Endothelial cell of umbilical vein (primary cell): Measurements from ENCODE around the gene SLC1A6. TPM values are rescaled to one million over a fixed set of nuclear protein-coding genes. Genes with fewer than 3 reads are reported as not detected.

Experiments used
- BruUV-seq: library from RNA; stranded (reverse); fragments of 400-500 nt; replicated peaks from 2 replicates; lab custom pipeline; 2021; lab: Mats Ljungman, UMichigan
- CTCF ChIA-PET: fragments of 300-600, 350-600 bp; sonication (Branson Sonifier 250); formaldehyde crosslinking; loops from one replicate; lab custom pipeline; 2021; ENCODE audit warnings: antibody characterized with exemption, inconsistent platforms; lab: Charles Lee
- POLR2A ChIA-PET: fragments of 300-600, 350-600 bp; sonication (Branson Sonifier 250); formaldehyde crosslinking; loops from one replicate; lab custom pipeline; 2021; ENCODE audit warnings: antibody characterized with exemption, inconsistent platforms; lab: Charles Lee
- DNase-seq: peaks from one replicate; pipeline ENCODE4 v3.0.0-alpha.2; 2011; ENCODE audit warnings: low read depth, low spot score
- FAIRE-seq: peaks from 2 replicates; lab custom pipeline; 2011; peaks lifted over from hg19 to GRCh38; lab: Jason Lieb, UNC
- H2AFZ ChIP-seq: 2 replicates; pipeline ENCODE4 v1.6.0; 2012; ENCODE audit warnings: low read depth, low read length, control low read depth, inconsistent platforms
- H3K27ac ChIP-seq: 2 replicates; pipeline ENCODE4 v1.5.1; 2011; ENCODE audit warnings: low read depth, mild to moderate bottlenecking, control low read depth, low read length, moderate library complexity; ENCODE audit not compliant: insufficient read depth
- H3K27me3 ChIP-seq, 2 experiments: 2 replicates each; pipeline versions ENCODE4 v1.6.0 to v1.6.1; 2011; ENCODE audit warnings: low read length in 2 of 2, mixed read lengths in 1 of 2; ENCODE audit not compliant: control insufficient read depth in 2 of 2, insufficient read depth in 2 of 2
- H3K36me3 ChIP-seq, 2 experiments: 2 replicates in 1 of 2; 3 replicates in 1 of 2; pipeline ENCODE4 v1.5.1; 2011; ENCODE audit warnings: low read length in 2 of 2, mild to moderate bottlenecking in 1 of 2, moderate library complexity in 1 of 2; ENCODE audit not compliant: control insufficient read depth in 2 of 2, insufficient read depth in 2 of 2; ENCODE audit errors: extremely low read depth in 1 of 2
- H3K4me1 ChIP-seq: 3 replicates; pipeline ENCODE4 v1.5.1; 2011; ENCODE audit warnings: mild to moderate bottlenecking, low read length; ENCODE audit not compliant: control insufficient read depth, insufficient read depth; ENCODE audit errors: extremely low read depth
- H3K4me2 ChIP-seq: 2 replicates; pipeline ENCODE4 v1.6.1; 2011; ENCODE audit warnings: low read length, control low read depth, mixed read lengths; ENCODE audit not compliant: insufficient read depth
- H3K4me3 ChIP-seq, 3 experiments: fragments of 200-600 bp in 1 of 3; sonication (generic), shearing (Covaris generic) in 1 of 3; replicated peaks in 1 of 3; 2 replicates each; pipeline ENCODE4 v1.5.1; 2011 to 2016; ENCODE audit warnings: control low read depth in 3 of 3, low read length in 3 of 3, mild to moderate bottlenecking in 2 of 3, inconsistent platforms in 1 of 3, low read depth in 1 of 3, moderate library complexity in 1 of 3; ENCODE audit not compliant: insufficient read depth in 1 of 3
- H3K79me2 ChIP-seq: 2 replicates; pipeline ENCODE4 v1.6.0; 2012; ENCODE audit warnings: low read length, inconsistent platforms; ENCODE audit not compliant: control insufficient read depth, insufficient read depth
- H3K9ac ChIP-seq: replicated peaks from 2 replicates; pipeline ENCODE3; 2011; ENCODE audit warnings: low read length, control low read depth; ENCODE audit not compliant: insufficient read depth; ENCODE audit errors: extremely low read depth
- H3K9me1 ChIP-seq: replicated peaks from 3 replicates; pipeline ENCODE4 v1.6.0; 2011; ENCODE audit warnings: mild to moderate bottlenecking, low read length; ENCODE audit not compliant: control insufficient read depth, insufficient read depth; ENCODE audit errors: extremely low read depth
- H3K9me3 ChIP-seq: replicated peaks from 2 replicates; pipeline ENCODE4 v1.5.1; 2012; ENCODE audit warnings: low read length, inconsistent platforms; ENCODE audit not compliant: control insufficient read depth, insufficient read depth
- H4K20me1 ChIP-seq: replicated peaks from 2 replicates; pipeline ENCODE3; 2011; ENCODE audit warnings: mild to moderate bottlenecking, low read length; ENCODE audit not compliant: control insufficient read depth, insufficient read depth; ENCODE audit errors: extremely low read depth
- CTCF ChIP-seq, 2 donors: IDR thresholded peaks; 1 replicate in 1 of 2; 2 replicates in 1 of 2; pipeline ENCODE4 v1.5.1; 2011; ENCODE audit warnings: low read length in 2 of 2, mild to moderate bottlenecking in 2 of 2, moderate library complexity in 2 of 2, control low read depth in 1 of 2, inconsistent platforms in 1 of 2, low read depth in 1 of 2; ENCODE audit not compliant: insufficient read depth in 1 of 2; ENCODE audit errors: extremely low read depth in 1 of 2
- EZH2 ChIP-seq: IDR thresholded peaks from 2 replicates; pipeline ENCODE4 v1.6.1; 2012; ENCODE audit warnings: borderline replicate concordance, low read depth, mild to moderate bottlenecking, moderate library complexity, low read length, inconsistent platforms; ENCODE audit not compliant: severe bottlenecking
- FOS ChIP-seq: IDR thresholded peaks from 2 replicates; pipeline ENCODE4 v1.6.1; 2011; ENCODE audit warnings: mild to moderate bottlenecking, low read length, moderate library complexity, borderline replicate concordance; ENCODE audit not compliant: insufficient read depth
- JUN ChIP-seq: IDR thresholded peaks from 2 replicates; pipeline ENCODE4 v1.6.1; 2011; ENCODE audit warnings: borderline replicate concordance, low read depth; ENCODE audit not compliant: insufficient read length, insufficient read depth
- MYC ChIP-seq: IDR thresholded peaks from one replicate; pipeline ENCODE4 v1.6.1; 2011; ENCODE audit warnings: mild to moderate bottlenecking, low read depth, low read length
- POLR2A ChIP-seq: IDR thresholded peaks from 2 replicates; pipeline ENCODE4 v1.6.1; 2012; ENCODE audit warnings: low read depth, mild to moderate bottlenecking, control low read depth, low read length
- POLR2AphosphoS5 ChIP-seq: IDR thresholded peaks from 2 replicates; pipeline ENCODE4 v1.6.1; 2012; ENCODE audit warnings: low read depth, mild to moderate bottlenecking, control low read depth, low read length, moderate library complexity; ENCODE audit not compliant: insufficient read depth
- dilution Hi-C: fragments of 300-500 bp; cut with MboI; formaldehyde crosslinking; loops from one replicate; pipeline ENCODE4 v1.15.0; 2019; ENCODE audit warnings: low sequenced_read_pairs; ENCODE audit not compliant: extremely low pct_ligation_motif_present
- intact Hi-C: fragments of 100-400 bp; cut with micrococcal nuclease; formaldehyde crosslinking; loops from one replicate; pipeline ENCODE4 v1.10.0; 2022
- polyA plus RNA-seq, 4 experiments: library from polyadenylated mRNA; depleted of rRNA in 3 of 4; stranded (reverse) in 3 of 4; unstranded in 1 of 4; fragments of >200 nt; gene quantifications; 2 replicates each; pipeline versions ENCODE4 v1.2.1 to v1.2.3, GENCODE V29; 2011 to 2012; ENCODE audit warnings: missing spikeins in 1 of 4
- total RNA-seq: library from RNA; stranded (reverse); gene quantifications from 2 replicates; pipeline ENCODE4 v1.2.3, GENCODE V29; 2021

SLC1A6 gene
- total and polyA plus RNA-seq, 2 donors (not counting 3 experiments of a cell fraction or from before 2014, with no cell fraction given) = not detected

GRCh38 chr19:15014579-15014978 lies 34.9 kb upstream of the SLC1A6 start:
- no peaks in the 10 kb centered on the region for H3K9me3 ChIP-seq
- no peak overlapping the region for H3K4me2 ChIP-seq
- CTCF ChIA-PET = no interaction called here
- no peak overlapping the region for H2AFZ ChIP-seq
- H3K4me1 ChIP-seq = no peaks in the 10 kb centered on the region
- H3K79me2 ChIP-seq = no peaks in the 10 kb centered on the region
- POLR2A ChIA-PET = no interaction called here
- intact Hi-C loops (no loop called here), dilution Hi-C loops (no loop called here)
- no peaks in the 10 kb centered on the region for H3K36me3 ChIP-seq
- TF ChIP-seq JUN (no peak), MYC (no peak), POLR2AphosphoS5 (no peak), FOS (no peak), POLR2A (no peak), EZH2 (no peak)
- H4K20me1 ChIP-seq = no peaks in the 10 kb centered on the region
- H3K27ac ChIP-seq = no peak overlapping the region
- BruUV-seq = no TSS peak
- H3K27me3 ChIP-seq = no peaks in the 10 kb centered on the region
- DNase-seq = no peak
- no peaks in the 10 kb centered on the region for H3K9me1 ChIP-seq
- H3K9ac ChIP-seq = no peak overlapping the region
- H3K4me3 ChIP-seq = no peak overlapping the region
- FAIRE-seq = no peak

DNA sequence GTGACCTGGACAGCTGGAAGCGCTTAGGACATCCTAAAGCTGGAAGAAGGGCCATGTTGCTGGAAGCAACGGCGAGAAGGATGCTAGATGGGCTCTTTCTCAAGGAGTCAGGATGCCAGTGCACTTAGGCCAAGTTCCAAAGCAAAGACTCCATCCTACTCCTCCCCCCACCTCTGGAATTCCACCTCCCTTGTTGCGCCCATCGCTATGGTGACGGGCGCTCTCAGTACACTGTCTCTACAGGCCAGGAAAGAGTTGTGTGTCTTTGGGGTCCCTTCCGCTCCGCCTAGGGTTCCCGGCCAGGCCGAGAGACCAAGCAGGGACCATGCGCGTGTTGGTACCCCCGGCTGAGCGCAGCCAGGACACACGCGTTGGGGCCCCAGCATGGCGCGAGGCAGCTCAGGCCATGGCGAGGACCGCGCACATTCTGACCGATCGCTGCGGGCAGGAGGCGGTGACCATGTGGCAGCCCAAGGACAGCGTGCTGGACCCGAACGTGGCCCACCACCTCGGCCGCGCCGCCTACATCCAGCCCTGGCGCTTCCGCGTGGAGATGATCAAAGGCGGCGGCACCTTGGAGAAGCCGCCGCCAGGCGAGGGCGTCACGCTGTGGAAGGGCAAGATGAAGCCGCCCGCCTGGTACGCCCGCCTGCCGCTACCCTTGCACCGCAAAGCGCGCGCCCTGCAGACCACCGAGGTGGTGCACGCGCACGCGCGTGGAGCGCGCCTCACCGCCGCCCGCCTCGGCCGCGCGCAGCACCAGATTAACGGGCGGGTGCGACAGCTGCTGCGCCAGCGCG lies 31.0 kb upstream of the SLC1A6 start:
- POLR2A ChIA-PET = no interaction called here
- Histone ChIP-seq H4K20me1 (no peaks in the 10 kb centered on the region), H3K27me3 (no peaks in the 10 kb centered on the region), H3K36me3 (no peaks in the 10 kb centered on the region), H2AFZ (no peak overlapping the region), H3K27ac (no peak overlapping the region), H3K9me3 (no peaks in the 10 kb centered on the region), H3K4me3 (no peak overlapping the region), H3K79me2 (no peaks in the 10 kb centered on the region), H3K4me2 (no peak overlapping the region), H3K4me1 (no peaks in the 10 kb centered on the region), H3K9me1 (no peaks in the 10 kb centered on the region), H3K9ac (no peak overlapping the region)
- dilution Hi-C loops = no loop called here
- BruUV-seq = no TSS peak
- no peak for DNase-seq
- intact Hi-C loops = no loop called here
- TF ChIP-seq JUN (no peak), CTCF (IDR thresholded peaks at IDR 0.05; ENCODE audit: extremely low read depth in 1 of 2, insufficient read depth in 1 of 2, low read depth in 1 of 2, low read length in 2 of 2) (no peak), MYC (no peak), POLR2AphosphoS5 (no peak), EZH2 (no peak), POLR2A (no peak)
- CTCF ChIA-PET = no interaction called here
- no peak for FAIRE-seq
